Keratinocyte (primary cell): ENCODE measurements around the gene TIAM2. TPM values are rescaled to one million over a fixed set of nuclear protein-coding genes. Genes with fewer than 3 reads are reported as not detected.

Source experiments
- DNase-seq: peaks from one replicate; pipeline ENCODE4 v3.0.0-alpha.2; 2011; ENCODE audit warnings: low read depth, missing footprints, low spot score
- FAIRE-seq: peaks from 2 replicates; lab custom pipeline; 2011; peaks lifted over from hg19 to GRCh38; lab: Jason Lieb, UNC
- H2AFZ ChIP-seq: 2 replicates; pipeline ENCODE4 v1.6.0; 2012; ENCODE audit warnings: low read length, control low read depth, inconsistent platforms; ENCODE audit not compliant: control insufficient read depth
- H3K27ac ChIP-seq: 2 replicates; pipeline ENCODE4 v1.5.1; 2011; ENCODE audit warnings: low read length; ENCODE audit not compliant: control insufficient read depth, insufficient read depth
- H3K27me3 ChIP-seq: 3 replicates; pipeline ENCODE4 v1.6.0; 2011; ENCODE audit warnings: low read length; ENCODE audit not compliant: control insufficient read depth, insufficient read depth; ENCODE audit errors: extremely low read depth
- H3K36me3 ChIP-seq, 2 experiments: 2 replicates in 1 of 2; 3 replicates in 1 of 2; pipeline ENCODE4 v1.5.1; 2011; ENCODE audit warnings: low read length in 2 of 2, mild to moderate bottlenecking in 1 of 2; ENCODE audit not compliant: control insufficient read depth in 2 of 2, insufficient read depth in 2 of 2; ENCODE audit errors: extremely low read depth in 1 of 2
- H3K4me1 ChIP-seq: 3 replicates; pipeline ENCODE4 v1.5.1; 2011; ENCODE audit warnings: low read length; ENCODE audit not compliant: control insufficient read depth, insufficient read depth; ENCODE audit errors: extremely low read depth
- H3K4me2 ChIP-seq: 3 replicates; pipeline ENCODE4 v1.6.0; 2011; ENCODE audit warnings: low read depth, low read length; ENCODE audit not compliant: control insufficient read depth, insufficient read depth; ENCODE audit errors: extremely low read depth
- H3K4me3 ChIP-seq, 3 experiments: fragments of 200-600 bp in 1 of 3; sonication (generic) in 1 of 3; 2 replicates in 2 of 3; 3 replicates in 1 of 3; pipeline ENCODE4 v1.5.1; 2011 to 2016; ENCODE audit warnings: low read length in 3 of 3, mild to moderate bottlenecking in 3 of 3, control low read depth in 2 of 3, inconsistent platforms in 1 of 3, low read depth in 1 of 3, mixed read lengths in 1 of 3, mixed run types in 1 of 3, moderate library complexity in 1 of 3; ENCODE audit not compliant: control insufficient read depth in 2 of 3, insufficient read depth in 2 of 3; ENCODE audit errors: extremely low read depth in 1 of 3
- H3K79me2 ChIP-seq: 2 replicates; pipeline ENCODE4 v1.6.0; 2012; ENCODE audit warnings: low read length; ENCODE audit not compliant: control insufficient read depth, insufficient read depth
- H3K9ac ChIP-seq: 3 replicates; pipeline ENCODE4 v1.6.0; 2011; ENCODE audit warnings: low read length; ENCODE audit not compliant: control insufficient read depth, insufficient read depth; ENCODE audit errors: extremely low read depth
- H3K9me1 ChIP-seq: 3 replicates; pipeline ENCODE4 v1.6.0; 2011; ENCODE audit warnings: low read length; ENCODE audit not compliant: control insufficient read depth, insufficient read depth; ENCODE audit errors: extremely low read depth
- H3K9me3 ChIP-seq: 2 replicates; pipeline ENCODE4 v1.5.1; 2012; ENCODE audit warnings: low read depth, low read length; ENCODE audit not compliant: control insufficient read depth
- H4K20me1 ChIP-seq: 3 replicates; pipeline ENCODE4 v1.6.0; 2011; ENCODE audit warnings: low read length; ENCODE audit not compliant: control insufficient read depth, insufficient read depth; ENCODE audit errors: extremely low read depth
- CTCF ChIP-seq, 3 experiments: IDR thresholded peaks in 1 of 3; conservative IDR thresholded peaks in 1 of 3; optimal IDR thresholded peaks in 1 of 3; 2 replicates in 2 of 3; 3 replicates in 1 of 3; pipeline versions ENCODE3 to v1.5.1; 2011; ENCODE audit warnings: low read length in 3 of 3, mild to moderate bottlenecking in 3 of 3, moderate library complexity in 2 of 3, control low read depth in 1 of 3, inconsistent platforms in 1 of 3; ENCODE audit not compliant: insufficient read depth in 2 of 3; ENCODE audit errors: extremely low read depth in 1 of 3
- EZH2 ChIP-seq: IDR thresholded peaks from one replicate; pipeline ENCODE4 v1.6.1; 2012; ENCODE audit warnings: inconsistent platforms, mild to moderate bottlenecking, low read length, moderate library complexity
- dilution Hi-C: fragments of 300-500 bp; cut with MboI; formaldehyde crosslinking; loops from one replicate; pipeline ENCODE4 v1.7.0; 2020; ENCODE audit warnings: low sequenced_read_pairs; ENCODE audit not compliant: extremely low pct_ligation_motif_present
- polyA plus RNA-seq, 5 experiments: library from polyadenylated mRNA; depleted of rRNA in 3 of 5; stranded (reverse) in 3 of 5; stranded (forward) in 1 of 5; unstranded in 1 of 5; fragments of >200 nt; gene quantifications; 1 replicate in 1 of 5; 2 replicates in 3 of 5; 3 replicates in 1 of 5; pipeline versions ENCODE4 v1.2.1 to v1.2.3, GENCODE V29; 2011 to 2012; ENCODE audit warnings: missing spikeins in 2 of 5, low read depth in 1 of 5, low replicate concordance in 1 of 5

The TIAM2 gene
- polyA plus RNA-seq, 1 donor (not counting 4 experiments of a cell fraction or from before 2014, with no cell fraction given): 4.0 TPM

GRCh38 chr6:155004017-155004416, 8.9 kb downstream of the TIAM2 start:
- DNase-seq (no peak), FAIRE-seq (no peak)
- Histone ChIP-seq H3K27me3 (no peaks in the 10 kb centered on the region), H3K9ac (no peak overlapping the region), H3K4me3 (no peak overlapping the region), H3K36me3 (no peaks in the 10 kb centered on the region), H3K79me2 (no peaks in the 10 kb centered on the region), H3K9me3 (no peaks in the 10 kb centered on the region), H2AFZ (no peak overlapping the region), H3K4me2 (no peak overlapping the region), H3K9me1 (no peaks in the 10 kb centered on the region), H3K4me1 (no peaks in the 10 kb centered on the region), H4K20me1 (no peaks in the 10 kb centered on the region), H3K27ac (no peak overlapping the region)
- TF ChIP-seq CTCF (optimal IDR thresholded peaks at IDR 0.05 in 1 of 3, IDR thresholded peaks at IDR 0.05 in 1 of 3, conservative IDR thresholded peaks at IDR 0.05 in 1 of 3; ENCODE audit: extremely low read depth in 1 of 3, insufficient read depth in 2 of 3, low read length in 3 of 3) (no peak), EZH2 (no peak)
- dilution Hi-C loops: no loop called here

- H3K4me3 ChIP-seq: no peak overlapping the region
- no peaks in the 10 kb centered on the region for H3K27me3 ChIP-seq
- H3K4me2 ChIP-seq: no peak overlapping the region
- no peaks in the 10 kb centered on the region for H3K79me2 ChIP-seq
- no peaks in the 10 kb centered on the region for H3K9me3 ChIP-seq
- no peaks in the 10 kb centered on the region for H3K4me1 ChIP-seq
- no peaks in the 10 kb centered on the region for H3K9me1 ChIP-seq
- DNase-seq (no peak), FAIRE-seq (no peak)
- no peaks in the 10 kb centered on the region for H3K36me3 ChIP-seq
- TF ChIP-seq EZH2 (no peak), CTCF (optimal IDR thresholded peaks at IDR 0.05 in 1 of 3, IDR thresholded peaks at IDR 0.05 in 1 of 3, conservative IDR thresholded peaks at IDR 0.05 in 1 of 3; ENCODE audit: extremely low read depth in 1 of 3, insufficient read depth in 2 of 3, low read length in 3 of 3) (no peak)
- H3K27ac ChIP-seq: no peak overlapping the region
- dilution Hi-C loops: no loop called here
- H2AFZ ChIP-seq: no peak overlapping the region
- no peaks in the 10 kb centered on the region for H4K20me1 ChIP-seq
- H3K9ac ChIP-seq: no peak overlapping the region
Measured at GRCh38 chr6:155004576-155005372, 9.7 kb downstream of the TIAM2 start.
